Lower leg skin (tissue), 3 donors: ENCODE results near the gene CNTLN.

Experiments
- POLR2A ChIP-seq, 2 donors: fragments of 450-650 bp; IDR thresholded peaks; one replicate each; pipeline ENCODE4 v1.6.1; 2016 to 2017; ENCODE audit warnings: antibody characterized with exemption in 2 of 2, mild to moderate bottlenecking in 1 of 2, moderate library complexity in 1 of 2
- TF ChIP-seq, protein P1 (sequence below), 3 donors: fragments of 450-650 bp; IDR thresholded peaks; one replicate each; pipeline ENCODE4 v1.5.1; 2016; ENCODE audit warnings: antibody characterized with exemption in 3 of 3, mild to moderate bottlenecking in 3 of 3, moderate library complexity in 2 of 3

DNA sequence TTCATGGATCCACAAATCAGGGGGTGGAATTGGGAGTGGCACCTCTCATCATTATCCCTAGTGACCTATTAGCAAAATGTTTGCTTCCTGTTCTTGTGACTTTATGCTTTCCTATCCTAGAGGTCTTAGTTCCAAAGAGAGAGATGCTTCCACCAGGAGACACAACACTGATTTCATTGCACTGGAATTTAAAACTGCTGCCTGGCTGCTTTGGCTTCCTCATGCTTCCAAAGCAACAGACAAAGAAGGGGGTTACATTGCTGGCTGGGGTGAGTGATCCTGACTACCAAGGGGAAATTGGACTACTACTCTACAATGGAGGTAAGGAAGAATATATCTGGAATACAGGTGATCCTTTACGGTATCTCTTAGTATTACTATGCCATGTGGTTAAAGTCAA is 374.9 kb downstream of the CNTLN start:
- TF ChIP-seq, protein P1, sequence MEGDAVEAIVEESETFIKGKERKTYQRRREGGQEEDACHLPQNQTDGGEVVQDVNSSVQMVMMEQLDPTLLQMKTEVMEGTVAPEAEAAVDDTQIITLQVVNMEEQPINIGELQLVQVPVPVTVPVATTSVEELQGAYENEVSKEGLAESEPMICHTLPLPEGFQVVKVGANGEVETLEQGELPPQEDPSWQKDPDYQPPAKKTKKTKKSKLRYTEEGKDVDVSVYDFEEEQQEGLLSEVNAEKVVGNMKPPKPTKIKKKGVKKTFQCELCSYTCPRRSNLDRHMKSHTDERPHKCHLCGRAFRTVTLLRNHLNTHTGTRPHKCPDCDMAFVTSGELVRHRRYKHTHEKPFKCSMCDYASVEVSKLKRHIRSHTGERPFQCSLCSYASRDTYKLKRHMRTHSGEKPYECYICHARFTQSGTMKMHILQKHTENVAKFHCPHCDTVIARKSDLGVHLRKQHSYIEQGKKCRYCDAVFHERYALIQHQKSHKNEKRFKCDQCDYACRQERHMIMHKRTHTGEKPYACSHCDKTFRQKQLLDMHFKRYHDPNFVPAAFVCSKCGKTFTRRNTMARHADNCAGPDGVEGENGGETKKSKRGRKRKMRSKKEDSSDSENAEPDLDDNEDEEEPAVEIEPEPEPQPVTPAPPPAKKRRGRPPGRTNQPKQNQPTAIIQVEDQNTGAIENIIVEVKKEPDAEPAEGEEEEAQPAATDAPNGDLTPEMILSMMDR (IDR thresholded peaks at IDR 0.05), result no peak
- no peak for TF ChIP-seq POLR2A (IDR thresholded peaks at IDR 0.05)
